Right lobe of liver (tissue), 4 donors: ENCODE measurements around the gene AP3S2.

Source experiments
- POLR2A ChIP-seq: fragments of 450-650 bp; IDR thresholded peaks from one replicate; pipeline ENCODE4 v1.6.1; 2017; ENCODE audit warnings: antibody characterized with exemption, mild to moderate bottlenecking
- TF ChIP-seq, protein P1 (sequence below), 4 donors: fragments of 200-600 bp in 3 of 4; fragments of 450-650 bp in 1 of 4; IDR thresholded peaks; one replicate each; pipeline versions ENCODE4 v1.5.1 to v1.8.0; 2016 to 2022; ENCODE audit warnings: antibody characterized with exemption in 4 of 4, mild to moderate bottlenecking in 2 of 4
- donor health status: DM: no; HTN: no; CAD: no.
- donor health status: DM: no; HTN: no; CAD: no.
- donor health status: DM: no; HTN: yes; CAD: no.

- no peak for TF ChIP-seq POLR2A
- TF ChIP-seq, protein P1, sequence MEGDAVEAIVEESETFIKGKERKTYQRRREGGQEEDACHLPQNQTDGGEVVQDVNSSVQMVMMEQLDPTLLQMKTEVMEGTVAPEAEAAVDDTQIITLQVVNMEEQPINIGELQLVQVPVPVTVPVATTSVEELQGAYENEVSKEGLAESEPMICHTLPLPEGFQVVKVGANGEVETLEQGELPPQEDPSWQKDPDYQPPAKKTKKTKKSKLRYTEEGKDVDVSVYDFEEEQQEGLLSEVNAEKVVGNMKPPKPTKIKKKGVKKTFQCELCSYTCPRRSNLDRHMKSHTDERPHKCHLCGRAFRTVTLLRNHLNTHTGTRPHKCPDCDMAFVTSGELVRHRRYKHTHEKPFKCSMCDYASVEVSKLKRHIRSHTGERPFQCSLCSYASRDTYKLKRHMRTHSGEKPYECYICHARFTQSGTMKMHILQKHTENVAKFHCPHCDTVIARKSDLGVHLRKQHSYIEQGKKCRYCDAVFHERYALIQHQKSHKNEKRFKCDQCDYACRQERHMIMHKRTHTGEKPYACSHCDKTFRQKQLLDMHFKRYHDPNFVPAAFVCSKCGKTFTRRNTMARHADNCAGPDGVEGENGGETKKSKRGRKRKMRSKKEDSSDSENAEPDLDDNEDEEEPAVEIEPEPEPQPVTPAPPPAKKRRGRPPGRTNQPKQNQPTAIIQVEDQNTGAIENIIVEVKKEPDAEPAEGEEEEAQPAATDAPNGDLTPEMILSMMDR (IDR thresholded peaks at IDR 0.05), result no peak
Observed at GRCh38 chr15:89916660-89917059, 22.9 kb upstream of the AP3S2 start.
